PC-9 (cell line): Measurements from ENCODE around the gene KIF16B.

ENCODE experiments used
- EZH2 ChIP-seq: fragments of 200-600 bp; sonication (generic); IDR thresholded peaks from 2 replicates; pipeline ENCODE4 v1.8.0; 2017; ENCODE audit warnings: antibody characterized with exemption, low read depth
- TF ChIP-seq, protein P1 (sequence below): fragments of 200-600 bp; sonication (generic); conservative IDR thresholded peaks from 2 replicates; pipeline ENCODE4 v1.6.1; 2017; ENCODE audit warnings: mixed run types, antibody characterized with exemption, mild to moderate bottlenecking, moderate library complexity

DNA sequence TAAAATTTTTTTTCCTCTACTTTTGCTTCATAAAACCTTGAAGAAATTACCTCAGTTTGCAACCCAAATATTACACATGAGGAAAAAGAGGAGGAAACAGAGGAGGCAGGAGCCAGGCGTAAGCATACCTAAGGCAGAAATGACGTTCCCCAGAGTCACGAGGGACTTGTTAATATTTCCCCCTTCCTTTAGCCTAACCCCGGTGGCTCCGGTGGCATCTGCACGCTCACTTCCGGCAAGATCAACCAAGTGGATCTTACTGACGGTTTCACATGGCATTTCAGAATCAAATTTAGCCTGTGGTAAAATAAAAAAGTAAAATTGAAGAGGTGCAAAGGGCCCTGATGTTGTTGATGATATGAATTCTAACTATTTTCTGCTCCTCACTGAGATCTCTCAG, 67.4 kb downstream of the KIF16B start:
- TF ChIP-seq, protein P1, sequence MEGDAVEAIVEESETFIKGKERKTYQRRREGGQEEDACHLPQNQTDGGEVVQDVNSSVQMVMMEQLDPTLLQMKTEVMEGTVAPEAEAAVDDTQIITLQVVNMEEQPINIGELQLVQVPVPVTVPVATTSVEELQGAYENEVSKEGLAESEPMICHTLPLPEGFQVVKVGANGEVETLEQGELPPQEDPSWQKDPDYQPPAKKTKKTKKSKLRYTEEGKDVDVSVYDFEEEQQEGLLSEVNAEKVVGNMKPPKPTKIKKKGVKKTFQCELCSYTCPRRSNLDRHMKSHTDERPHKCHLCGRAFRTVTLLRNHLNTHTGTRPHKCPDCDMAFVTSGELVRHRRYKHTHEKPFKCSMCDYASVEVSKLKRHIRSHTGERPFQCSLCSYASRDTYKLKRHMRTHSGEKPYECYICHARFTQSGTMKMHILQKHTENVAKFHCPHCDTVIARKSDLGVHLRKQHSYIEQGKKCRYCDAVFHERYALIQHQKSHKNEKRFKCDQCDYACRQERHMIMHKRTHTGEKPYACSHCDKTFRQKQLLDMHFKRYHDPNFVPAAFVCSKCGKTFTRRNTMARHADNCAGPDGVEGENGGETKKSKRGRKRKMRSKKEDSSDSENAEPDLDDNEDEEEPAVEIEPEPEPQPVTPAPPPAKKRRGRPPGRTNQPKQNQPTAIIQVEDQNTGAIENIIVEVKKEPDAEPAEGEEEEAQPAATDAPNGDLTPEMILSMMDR = no peak
- TF ChIP-seq EZH2 = no peak
